Lung microvascular endothelial cell (primary cell): ENCODE results near the gene RPH3AL. TPM values are rescaled to one million over a fixed set of nuclear protein-coding genes. Genes with fewer than 3 reads are reported as not detected.
"Not testable (repeated sequence)": the region's sequence is repeated elsewhere in the genome, so short reads cannot be mapped to it uniquely, and the experiment has no call there.

Experiments
- DNase-seq, 2 donors: peaks; one replicate each; pipeline versions ENCODE4 v3.0.0 to v3.0.0-alpha.2; 2010; ENCODE audit warnings: low read depth in 2 of 2
- total RNA-seq: library from RNA; depleted of rRNA; stranded (reverse); fragments of >200 nt; gene quantifications from 2 replicates; pipeline ENCODE4 v1.2.1, GENCODE V29; 2014

RPH3AL gene
- total RNA-seq, 1 donor from 2014 or later: 22.2 TPM

DNA sequence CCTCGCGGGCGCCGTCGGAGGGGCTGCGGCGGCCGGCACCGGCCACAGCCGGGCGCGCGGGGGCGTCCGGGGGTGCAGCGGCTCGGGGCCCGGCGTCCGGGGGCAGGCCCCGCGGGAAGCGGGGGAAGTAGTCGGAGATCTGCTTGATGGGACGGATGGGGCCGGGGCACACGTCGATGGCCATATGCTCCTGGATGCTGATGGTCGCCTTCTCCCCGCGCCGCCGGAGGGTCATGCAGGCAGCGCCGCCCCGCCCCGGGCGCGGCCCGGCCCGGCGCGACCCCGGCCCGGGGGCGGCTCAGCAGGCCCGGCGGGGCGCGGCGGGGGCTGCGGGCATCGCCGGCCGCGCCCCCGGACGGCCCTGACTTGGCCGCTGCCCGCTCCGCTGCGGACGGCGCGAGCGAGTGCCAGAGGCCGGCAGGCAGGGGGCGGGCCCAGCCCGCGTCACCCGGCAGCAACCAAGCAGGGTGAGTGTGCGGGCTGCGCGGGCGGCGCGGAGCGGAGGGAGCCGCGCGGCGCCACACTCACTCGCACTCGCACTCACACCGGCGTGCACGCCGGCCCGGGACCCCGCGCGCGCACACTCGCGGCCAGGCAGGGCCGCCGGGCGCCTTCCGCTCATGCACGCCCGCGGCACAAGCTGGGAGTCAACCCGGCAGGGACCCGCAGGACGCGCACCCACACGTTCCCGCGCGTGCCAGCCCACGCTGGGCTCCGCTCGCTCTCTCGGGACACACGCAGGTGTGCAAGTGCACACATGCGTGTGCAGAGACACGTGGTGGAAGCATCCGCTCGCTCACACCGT lies 171.2 kb downstream of the RPH3AL start, which contains the start of gene DOC2B:
DOC2B (minus strand) TSS at position 406 of the 805 bp plus-strand sequence; CDS start at position 235, 171 bp downstream.
- DNase-seq: peak; percentile 63 to 84

DNA sequence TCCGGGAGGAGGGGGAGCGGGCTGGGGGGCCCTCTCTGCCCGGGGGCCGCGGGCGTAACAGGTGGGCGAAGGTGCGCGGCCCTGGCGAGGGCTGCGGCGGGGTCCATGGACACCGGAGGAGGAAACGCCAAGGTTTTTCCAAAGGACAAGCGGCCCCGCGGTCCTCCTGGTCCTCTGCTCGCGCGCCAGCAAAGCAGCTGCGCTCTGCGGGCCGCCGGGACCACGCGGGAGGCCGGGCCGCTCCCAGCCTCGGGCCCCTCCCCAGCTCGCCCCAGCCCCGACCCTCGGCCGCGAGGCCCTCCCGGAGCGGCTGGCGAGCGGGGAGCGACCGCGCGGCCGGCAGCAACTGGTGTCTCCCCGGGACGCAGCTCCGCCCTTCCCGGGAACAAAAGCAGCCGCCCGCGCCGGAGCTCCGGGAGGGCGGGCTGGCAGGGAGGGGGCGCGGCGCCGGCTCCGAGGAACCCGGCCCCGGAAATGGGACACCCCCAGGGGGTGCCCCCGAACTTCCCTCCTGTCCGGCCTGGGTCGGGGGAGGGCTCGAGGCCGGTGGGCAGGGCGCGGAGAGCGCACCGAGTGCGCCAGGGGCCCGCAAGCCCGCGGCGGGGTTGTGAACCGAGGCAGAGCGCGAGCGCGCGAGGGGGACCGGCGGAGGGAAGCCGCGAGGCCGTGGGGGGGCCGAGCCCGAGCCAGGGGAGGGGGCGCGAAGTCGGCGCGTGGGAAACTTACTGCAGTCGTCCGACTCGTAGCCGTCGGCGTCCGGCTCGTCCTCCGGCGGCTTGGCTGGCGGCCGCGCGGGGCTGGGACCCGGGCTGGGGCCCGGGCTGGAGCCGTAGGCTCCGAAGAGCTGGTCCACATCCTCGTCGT lies 172.0 kb downstream of the RPH3AL start:
- peak in 1 of 2 donors; percentile 38 for DNase-seq

DNA sequence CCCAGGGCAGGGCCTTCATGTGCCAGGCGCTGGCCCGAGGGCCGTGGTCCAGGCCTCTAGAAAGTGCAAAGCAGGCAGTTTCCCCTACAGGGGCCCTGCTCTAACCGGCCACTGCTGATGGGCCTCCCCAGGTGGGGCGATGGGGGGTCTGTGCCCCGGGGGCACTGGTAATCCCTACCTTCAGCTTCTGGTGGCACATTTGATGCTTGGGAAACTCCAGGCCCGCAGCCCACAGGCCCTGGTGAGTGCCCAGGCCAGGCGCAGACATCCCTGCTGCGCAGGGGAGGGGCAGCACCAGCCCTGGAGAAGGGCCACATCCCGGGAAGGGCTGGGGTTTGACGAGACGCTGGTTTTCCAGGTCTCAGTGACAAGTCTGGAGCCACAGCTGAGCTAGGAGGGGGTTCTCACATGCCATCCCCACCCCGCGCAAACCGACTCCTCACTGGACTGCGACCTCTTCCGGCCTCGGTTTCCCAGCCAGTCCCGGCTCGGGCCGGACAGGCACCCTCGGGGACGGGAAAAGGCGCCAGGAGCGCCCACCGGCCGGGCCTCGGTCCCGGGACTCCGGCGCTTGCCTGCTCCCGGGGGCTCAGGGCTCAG lies 172.7 kb downstream of the RPH3AL start:
- no peak for DNase-seq

DNA sequence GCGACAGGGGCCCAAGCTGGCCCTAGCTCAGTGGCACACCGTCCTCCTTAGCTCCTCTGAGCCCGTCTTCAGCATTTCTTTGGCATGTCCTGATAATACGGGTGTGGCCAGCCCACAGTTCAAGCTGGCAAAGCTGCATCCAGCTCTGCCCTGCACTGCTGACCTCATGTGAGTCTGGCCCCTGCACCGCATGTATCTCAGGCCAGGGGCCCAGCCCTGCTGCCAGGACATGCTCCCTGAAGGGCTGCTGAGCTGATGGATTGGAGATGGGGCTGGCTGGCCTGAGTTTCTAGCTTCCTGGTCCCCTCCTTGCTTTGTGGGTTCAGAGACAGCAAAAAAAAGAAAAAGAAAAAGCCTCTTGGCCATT lies 173.6 kb downstream of the RPH3AL start:
- DNase-seq: no peak

DNA sequence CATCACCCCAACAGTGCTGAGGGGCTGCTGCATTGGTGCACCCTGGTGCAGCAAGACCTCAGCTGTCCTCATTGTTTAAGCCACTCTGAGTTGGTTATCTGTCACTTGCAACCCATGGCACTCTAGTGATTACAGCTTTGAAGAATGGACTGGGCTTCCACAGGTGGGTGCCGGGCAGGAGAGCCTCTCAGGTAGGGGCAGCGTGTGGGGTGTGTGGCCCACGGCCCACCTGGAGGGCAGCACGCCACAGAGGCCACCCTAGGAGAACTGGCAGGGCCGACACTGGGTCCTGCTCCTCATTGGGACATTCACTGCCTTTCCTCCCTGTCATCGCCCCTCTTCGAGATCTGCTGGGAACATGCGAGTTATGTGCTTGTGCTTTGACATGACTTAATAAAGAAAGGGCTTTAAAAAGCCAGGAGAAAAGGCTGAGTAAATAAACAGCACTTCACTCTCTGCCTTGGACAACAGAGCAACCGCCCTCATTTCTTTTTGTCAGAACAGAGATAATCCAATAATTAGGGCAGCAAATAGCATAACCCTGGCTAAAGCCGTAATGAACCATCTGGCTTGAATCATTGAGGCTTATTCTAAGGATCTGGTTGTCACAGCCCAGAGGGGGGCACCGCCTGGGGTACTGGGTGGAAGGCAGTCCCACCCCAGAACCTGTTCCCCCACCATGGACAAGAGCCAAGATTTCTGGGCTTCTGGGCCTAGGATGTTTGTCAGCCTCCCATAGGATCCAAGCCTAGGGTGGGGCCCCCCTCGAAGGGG lies 174.1 kb downstream of the RPH3AL start:
- DNase-seq: no peak

DNA sequence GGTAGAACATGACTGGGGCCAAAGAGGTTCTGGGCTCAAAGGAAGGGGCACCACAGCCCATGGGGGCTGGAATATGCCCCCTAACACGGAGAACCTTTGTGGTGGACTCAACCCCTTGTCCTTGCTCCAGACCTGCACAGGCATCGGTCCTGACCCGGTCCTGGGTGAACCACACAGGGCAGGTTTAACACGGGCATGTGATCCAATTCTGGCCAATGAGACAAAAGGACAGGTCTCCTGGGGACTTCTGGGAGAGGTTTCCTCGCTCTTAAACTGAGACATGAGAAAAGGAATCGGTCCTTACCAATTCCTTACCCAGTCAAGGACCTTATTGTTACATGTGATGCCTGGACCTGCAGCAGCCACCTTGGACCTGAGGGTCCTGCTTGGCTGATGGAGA lies 174.8 kb downstream of the RPH3AL start:
- DNase-seq: no peak

DNA sequence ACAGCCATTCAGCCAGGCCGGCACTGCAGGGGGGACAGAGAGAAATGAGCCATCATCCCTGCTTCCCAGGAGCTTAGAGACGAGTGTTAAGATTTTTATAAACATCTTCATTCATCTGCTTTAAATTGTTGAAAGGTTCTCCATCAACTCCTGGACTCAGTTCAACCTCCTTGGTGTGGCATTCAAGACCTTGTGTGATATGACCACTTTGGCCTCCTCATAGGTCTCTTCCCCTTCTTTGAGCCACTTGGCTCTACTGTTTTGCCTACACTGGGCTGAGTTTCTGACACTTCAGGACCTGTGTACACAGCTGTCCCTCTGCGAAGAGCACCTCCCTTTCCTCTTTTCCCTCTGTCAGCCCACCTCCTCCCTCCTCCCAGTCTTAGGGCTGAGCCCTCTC lies 175.5 kb downstream of the RPH3AL start:
- no peak for DNase-seq

DNA sequence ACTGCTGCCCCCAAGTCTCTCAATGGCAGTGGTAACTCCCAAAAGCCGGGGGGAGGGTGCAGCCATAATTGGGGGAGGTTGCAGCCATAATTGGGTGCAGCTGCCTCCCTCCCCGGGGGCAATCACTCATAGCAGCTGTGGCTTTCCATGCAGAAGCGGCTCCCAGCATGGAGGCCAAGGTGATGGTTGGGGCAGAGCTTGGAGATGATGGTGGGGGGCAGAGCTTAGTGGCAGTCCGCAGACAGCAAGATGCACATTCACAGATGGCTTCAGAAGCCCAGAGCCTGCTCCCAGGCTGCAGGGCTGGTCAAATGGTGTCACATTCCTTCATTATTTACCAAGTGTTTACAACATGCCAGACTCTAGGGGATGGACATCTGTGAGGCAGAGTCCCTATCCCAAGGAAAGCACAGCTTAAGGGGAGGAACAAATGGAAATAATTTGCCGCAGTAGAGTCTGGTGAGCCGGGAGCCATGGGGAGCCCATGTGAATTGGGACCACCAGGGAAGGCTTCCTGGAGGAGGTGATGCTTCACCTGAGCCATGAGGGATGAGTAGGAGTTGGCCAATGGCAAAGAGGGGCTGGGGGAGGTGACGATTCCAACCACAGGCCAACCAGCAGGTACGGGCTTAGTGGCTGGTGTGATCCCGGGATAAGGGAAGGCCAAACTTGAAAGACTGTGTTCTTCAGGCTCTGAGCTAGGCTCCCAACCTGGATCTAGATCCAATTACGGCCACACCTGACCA lies 179.3 kb downstream of the RPH3AL start:
- no peak for DNase-seq

DNA sequence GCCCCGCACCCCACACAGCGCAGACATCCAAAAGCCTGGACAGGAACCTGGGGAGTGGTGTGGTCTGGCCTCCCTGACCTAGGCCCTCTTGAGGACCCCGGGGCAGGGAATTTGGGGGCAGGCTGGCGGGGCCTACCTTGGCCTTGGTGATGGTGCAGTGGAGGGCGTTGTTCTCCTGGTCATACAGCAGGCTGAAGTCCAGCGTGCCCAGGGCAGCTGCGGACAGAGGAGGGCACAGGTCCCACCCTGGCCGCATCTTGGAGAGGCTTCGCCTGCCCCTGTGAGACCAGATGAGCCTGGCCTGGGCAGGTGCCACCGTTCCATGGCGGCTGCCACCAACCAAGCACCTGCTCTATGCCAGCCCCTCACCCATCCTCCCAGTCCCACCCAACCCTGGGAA lies 180.2 kb downstream of the RPH3AL start:
- DNase-seq: no peak

DNA sequence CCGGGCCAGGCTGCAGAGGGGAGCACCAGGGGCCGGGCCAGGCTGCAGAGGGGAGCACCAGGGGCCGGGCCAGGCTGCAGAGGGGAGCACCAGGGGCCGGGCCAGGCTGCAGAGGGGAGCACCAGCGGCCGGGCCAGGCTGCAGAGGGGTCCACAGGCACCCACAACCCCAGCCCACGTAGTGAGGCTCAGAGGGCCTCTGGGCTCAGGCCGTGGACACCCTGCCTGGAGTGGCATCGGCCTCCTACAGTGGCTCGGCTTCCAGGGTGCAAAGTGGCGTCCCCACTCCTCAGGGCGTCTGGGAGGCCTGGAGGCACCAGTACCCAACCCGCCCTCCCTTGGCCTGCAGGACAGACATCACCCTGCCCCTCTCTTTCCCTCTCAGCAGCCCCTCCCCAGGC lies 180.7 kb downstream of the RPH3AL start:
- no peak for DNase-seq

DNA sequence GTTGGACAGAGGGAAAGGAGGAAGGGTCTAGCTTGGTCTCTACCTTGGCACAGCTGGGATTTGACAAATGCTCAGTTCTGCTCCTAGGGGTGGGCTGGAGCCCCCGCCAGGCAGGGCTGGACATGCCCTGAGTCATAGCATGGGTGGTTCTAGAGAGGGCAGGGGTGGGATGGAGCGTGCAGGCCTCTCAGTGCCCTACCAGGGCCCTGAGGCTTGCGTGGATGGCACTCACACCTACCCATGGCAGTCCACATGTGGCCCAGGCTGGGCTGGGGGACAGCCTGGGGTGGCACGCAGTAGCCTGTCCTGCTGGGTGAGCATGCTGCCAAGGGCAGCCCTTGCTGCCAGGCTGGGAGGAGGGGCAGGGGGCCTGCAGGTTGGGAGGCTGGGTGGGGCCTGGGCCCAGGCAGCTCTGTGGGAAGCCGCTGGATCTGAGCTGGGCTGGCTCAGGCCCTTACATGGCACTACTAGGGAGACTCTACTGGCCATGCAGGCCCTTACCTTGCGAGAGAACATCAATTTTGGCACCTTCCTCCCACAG lies 182.4 kb downstream of the RPH3AL start:
- DNase-seq: no peak

DNA sequence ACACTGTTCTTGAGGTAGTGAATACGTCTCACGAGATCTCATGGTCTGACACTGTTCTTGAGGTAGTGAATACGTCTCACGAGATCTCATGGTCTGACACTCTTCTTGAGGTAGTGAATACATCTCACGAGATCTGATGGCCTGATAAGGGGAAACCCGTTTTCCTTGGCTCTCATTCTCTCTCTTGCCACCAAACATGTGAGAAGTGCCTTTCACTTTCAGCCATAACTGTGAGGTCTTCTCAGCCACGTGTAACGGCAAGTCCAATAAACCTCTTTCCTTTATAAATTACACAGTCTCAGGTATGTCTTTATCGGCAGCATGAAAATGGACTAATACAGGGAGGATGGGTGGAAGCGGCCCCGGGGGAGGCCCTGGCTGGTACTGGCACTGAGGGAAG lies 184.0 kb downstream of the RPH3AL start:
- not testable (repeated sequence) for DNase-seq

DNA sequence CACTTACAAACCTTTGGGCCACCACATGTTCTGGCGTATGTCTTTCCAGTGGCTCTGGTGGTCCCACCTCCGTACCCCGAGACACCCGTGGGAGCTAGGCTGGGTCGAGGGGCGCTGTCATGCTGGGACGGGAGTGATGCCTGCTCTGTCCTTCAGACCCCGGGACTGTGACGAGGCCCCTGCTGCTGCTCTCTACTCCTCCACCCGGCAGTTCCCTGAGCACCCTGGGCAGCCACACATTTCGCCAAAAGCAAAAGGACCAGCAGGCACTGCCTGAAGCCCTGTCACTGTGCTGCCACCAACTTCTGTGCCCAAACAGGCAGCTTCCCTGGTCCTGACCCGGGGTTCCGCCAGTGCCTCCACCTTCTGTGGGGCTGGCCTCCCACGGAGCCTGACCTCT lies 186.7 kb downstream of the RPH3AL start:
- no peak for DNase-seq

DNA sequence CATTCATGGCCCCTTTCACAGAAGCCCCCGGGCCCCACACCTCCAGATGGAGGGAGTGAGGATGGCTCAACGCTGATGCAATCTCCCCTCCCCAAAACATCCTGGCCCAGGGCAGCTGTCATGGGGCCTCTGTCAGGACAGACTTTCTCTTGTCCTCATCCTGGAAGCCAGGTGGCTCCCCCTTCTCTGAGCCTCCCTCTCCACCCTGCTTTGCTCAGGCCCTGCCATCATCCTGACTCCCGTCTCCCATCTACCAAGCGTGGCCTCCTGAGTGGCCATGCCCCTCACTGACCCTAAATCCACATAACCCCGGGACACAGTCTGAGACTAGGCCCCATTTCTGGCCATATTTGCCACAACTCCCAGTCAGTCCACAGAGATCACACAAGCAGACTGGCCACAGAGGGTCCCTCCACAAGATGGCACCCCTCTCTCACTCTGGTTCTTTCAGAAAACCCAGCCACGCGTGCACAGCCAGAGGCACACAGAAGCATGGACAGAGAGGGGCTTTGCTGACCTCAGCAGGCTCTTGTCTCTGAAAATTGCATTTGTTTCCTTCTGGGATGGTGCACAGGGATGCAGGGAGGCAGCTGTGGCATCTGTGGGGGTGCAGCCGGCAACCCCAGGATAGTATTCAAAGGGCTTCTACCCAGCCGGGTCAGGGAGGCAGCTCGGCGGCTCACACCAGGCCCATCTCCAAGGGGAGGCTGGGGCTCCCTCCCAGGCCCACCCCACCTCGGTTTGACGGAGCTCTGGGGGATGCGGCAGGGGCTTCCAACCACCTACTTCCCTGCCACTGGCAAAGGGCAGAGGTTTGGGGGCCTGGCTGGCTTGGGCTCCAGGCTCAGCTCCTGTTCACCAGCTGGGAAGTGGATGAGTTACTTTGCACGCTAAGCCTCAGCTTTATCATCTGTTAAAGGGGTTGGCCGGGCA lies 188.0 kb downstream of the RPH3AL start:
- DNase-seq: peak; percentile 74 to 86

DNA sequence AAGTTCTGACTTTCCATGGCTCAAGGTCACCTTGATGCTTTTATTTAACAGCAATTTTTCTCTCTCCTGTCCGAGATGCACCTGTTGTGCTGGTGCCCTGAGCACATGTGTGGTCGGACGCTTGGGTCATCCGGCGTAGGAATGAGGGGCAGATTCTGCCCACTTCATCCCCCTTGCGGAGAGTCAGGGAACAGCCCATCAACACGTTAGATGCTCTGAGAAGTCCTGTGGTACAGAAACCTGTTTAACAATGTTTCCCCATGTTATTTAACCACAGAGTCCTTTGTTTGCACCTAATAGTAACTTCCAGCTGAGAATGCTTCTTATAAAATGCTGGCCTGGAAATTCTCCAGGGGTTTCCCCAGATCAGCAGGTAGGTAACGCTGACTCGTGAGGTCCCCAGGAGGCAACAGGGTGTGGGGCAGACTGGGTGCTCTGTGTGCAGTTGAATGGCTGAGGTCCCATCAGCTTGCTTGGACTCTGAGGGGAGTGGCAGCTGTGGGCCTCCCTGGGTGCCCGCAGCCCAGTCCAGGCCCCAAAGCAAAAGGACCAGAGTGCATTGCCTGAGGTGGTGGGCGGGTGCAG lies 189.0 kb downstream of the RPH3AL start:
- no peak for DNase-seq

DNA sequence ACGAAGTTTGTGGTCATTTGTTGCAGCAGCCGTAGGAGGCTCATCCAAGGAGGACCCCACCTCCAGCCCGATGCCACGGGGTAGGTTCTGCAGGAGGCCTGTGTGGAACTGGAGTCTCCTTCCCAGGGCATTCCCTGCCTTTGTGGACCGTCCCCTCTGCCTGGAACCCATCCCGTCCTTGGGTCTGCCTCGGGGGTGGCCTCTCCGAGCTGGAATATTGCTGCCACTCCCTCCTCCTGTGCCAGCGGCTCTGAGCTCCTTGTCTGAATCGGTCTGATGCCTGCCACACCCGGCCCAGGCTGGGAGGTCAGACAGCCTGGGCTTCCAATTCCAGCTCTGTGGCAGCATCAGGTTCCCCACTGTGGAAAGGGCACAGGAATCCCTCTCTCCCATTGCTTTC lies 189.9 kb downstream of the RPH3AL start:
- DNase-seq: no peak
